PFSK-1 (cell line): ENCODE data around the gene MCRIP1.

Experiments used
- FOXP2 ChIP-seq: optimal IDR thresholded peaks from 2 replicates; pipeline ENCODE3; 2011; ENCODE audit warnings: borderline replicate concordance, control low read depth, inconsistent platforms; ENCODE audit not compliant: insufficient read depth; ENCODE audit errors: extremely low read length, extremely low read depth
- SIN3A ChIP-seq: IDR thresholded peaks from 2 replicates; pipeline ENCODE4 v1.6.1; 2012; ENCODE audit warnings: mild to moderate bottlenecking, low read length, moderate library complexity, borderline replicate concordance; ENCODE audit not compliant: insufficient read depth
- TAF1 ChIP-seq: IDR thresholded peaks from 2 replicates; pipeline ENCODE4 v1.6.1; 2012; ENCODE audit warnings: low read length, control low read depth, borderline replicate concordance; ENCODE audit not compliant: insufficient read depth

DNA sequence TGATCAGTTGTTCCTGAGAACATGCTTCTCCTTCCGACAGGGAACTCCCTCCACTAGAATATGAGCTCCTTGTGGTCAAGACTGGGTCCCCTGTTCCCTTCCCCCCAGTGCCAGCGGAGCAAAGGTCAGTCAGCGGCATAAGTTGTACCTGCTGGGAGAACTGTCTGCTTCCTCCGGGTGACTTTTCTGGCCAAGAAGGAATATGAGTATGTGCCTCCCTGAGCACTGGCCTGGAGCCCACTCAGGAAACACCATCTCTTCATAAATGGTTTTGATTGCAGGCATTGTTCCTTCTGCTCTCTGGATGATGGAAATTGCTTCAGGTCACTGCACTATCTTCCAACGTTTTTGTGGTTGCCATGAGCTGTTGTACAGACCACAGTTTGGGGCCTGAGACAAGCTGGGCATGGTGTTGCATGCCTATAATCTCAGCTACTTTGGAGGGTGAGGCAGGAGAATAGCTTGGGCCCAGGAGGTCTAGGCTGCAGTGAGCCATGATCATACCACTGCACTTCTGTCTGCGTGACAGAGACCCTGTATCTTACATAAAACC lies 30.1 kb upstream of the MCRIP1 start:
- TF ChIP-seq SIN3A (no peak), FOXP2 (no peak), TAF1 (no peak)
